ENCODE results near the gene EEF2K. TPM values are rescaled to one million over a fixed set of nuclear protein-coding genes. Genes with fewer than 3 reads are reported as not detected.

The EEF2K gene
- total RNA-seq, 2 donors from 2014 or later, result 58.2 to 75.1 TPM

DNA sequence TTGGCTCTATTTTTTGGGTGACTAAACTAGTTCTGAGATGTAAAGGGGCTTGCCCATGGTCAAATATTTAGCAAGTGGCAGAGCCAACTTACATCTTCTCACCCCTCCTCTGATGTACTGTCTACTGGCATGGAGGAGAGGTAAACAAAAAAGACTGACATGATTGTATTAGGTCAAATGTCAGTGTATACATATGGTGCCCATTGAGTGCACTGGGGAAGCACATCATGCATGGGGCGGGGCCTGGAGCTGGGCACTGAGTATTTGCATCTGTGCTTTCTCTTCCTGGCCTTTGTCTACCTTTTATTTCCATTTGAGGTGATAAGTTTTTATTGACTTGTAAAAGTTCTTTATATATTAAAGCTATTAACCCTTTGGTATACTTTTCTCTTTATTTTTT, 68.8 kb downstream of the EEF2K start:
- WGBS, result 90% methylated on average over 1 of the region's 1 CpG
- no peak for DNase-seq (ENCODE audit: low spot score)
- H3K27me3 ChIP-seq (replicated peaks; ENCODE audit: insufficient read depth), result no peaks in the 10 kb centered on the region
- H3K4me3 ChIP-seq, result no peak overlapping the region
- intact Hi-C loops (cut with DNase I), result no loop called here
- H3K27ac ChIP-seq, result no peak overlapping the region
- H3K36me3 ChIP-seq, result peaks cover 5 to 21% of the 10 kb centered on the region in 2 donors
- TF ChIP-seq, protein P1, sequence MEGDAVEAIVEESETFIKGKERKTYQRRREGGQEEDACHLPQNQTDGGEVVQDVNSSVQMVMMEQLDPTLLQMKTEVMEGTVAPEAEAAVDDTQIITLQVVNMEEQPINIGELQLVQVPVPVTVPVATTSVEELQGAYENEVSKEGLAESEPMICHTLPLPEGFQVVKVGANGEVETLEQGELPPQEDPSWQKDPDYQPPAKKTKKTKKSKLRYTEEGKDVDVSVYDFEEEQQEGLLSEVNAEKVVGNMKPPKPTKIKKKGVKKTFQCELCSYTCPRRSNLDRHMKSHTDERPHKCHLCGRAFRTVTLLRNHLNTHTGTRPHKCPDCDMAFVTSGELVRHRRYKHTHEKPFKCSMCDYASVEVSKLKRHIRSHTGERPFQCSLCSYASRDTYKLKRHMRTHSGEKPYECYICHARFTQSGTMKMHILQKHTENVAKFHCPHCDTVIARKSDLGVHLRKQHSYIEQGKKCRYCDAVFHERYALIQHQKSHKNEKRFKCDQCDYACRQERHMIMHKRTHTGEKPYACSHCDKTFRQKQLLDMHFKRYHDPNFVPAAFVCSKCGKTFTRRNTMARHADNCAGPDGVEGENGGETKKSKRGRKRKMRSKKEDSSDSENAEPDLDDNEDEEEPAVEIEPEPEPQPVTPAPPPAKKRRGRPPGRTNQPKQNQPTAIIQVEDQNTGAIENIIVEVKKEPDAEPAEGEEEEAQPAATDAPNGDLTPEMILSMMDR (IDR thresholded peaks at IDR 0.05), result no peak
- TF ChIP-seq POLR2A (IDR thresholded peaks at IDR 0.05) (no peak), POLR2AphosphoS5 (IDR thresholded peaks at IDR 0.05) (no peak)
- no peaks in the 10 kb centered on the region for H3K4me1 ChIP-seq (replicated peaks)
- no peaks in the 10 kb centered on the region for H3K9me3 ChIP-seq

DNA sequence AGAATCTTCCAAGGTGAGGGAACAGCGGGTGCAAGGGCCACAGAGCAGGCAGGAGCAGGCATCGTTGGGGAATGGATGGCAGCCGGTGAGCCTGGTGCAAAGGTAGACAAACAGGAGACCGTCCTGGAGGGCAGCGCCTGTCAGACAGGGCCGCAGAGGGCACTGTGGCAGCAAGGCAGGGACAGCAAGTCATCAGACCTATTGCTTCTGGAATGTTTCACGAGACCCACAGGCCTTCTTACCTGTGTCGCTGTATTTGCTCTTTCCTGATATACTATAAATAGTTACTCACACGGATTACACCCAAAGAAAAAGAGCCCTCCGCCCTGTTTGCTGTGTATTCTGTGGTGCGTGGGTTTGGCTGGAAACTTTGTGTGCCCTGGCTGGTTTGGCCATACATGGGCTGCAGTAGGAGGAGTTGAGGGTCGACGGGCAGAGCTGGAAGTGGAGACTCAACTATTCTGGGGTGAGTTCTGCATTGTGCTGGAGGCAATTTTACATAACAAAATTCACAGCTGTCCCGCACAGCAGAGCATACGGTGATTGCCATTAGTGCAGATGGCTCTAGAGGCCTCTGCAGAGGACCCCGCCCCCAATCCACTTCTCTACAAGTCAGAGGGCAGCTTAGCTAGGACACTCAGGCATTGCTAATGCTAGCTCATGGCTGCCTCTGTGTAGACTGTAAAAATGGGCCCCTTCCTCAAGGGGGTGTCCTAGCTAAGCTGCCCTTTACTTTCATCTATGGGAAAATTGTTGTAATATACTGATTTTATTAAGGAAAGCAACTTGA, 72.6 kb downstream of the EEF2K start:
- H3K36me3 ChIP-seq, result peaks cover 12 to 19% of the 10 kb centered on the region in 2 donors
- TF ChIP-seq, protein P1 (IDR thresholded peaks at IDR 0.05), result no peak
- TF ChIP-seq POLR2AphosphoS5 (IDR thresholded peaks at IDR 0.05), result no peak
- no peak for TF ChIP-seq POLR2A (IDR thresholded peaks at IDR 0.05)
- 66% methylated on average over 16 of the region's 16 CpGs for WGBS
- no peaks in the 10 kb centered on the region for H3K27me3 ChIP-seq (replicated peaks; ENCODE audit: insufficient read depth)
- no peaks in the 10 kb centered on the region for H3K9me3 ChIP-seq
- H3K4me3 ChIP-seq, result no peak overlapping the region
- H3K4me1 ChIP-seq (replicated peaks), result no peaks in the 10 kb centered on the region
- no peak for DNase-seq (ENCODE audit: low spot score)
- intact Hi-C loops (cut with DNase I), result no loop called here
- no peak overlapping the region for H3K27ac ChIP-seq

DNA sequence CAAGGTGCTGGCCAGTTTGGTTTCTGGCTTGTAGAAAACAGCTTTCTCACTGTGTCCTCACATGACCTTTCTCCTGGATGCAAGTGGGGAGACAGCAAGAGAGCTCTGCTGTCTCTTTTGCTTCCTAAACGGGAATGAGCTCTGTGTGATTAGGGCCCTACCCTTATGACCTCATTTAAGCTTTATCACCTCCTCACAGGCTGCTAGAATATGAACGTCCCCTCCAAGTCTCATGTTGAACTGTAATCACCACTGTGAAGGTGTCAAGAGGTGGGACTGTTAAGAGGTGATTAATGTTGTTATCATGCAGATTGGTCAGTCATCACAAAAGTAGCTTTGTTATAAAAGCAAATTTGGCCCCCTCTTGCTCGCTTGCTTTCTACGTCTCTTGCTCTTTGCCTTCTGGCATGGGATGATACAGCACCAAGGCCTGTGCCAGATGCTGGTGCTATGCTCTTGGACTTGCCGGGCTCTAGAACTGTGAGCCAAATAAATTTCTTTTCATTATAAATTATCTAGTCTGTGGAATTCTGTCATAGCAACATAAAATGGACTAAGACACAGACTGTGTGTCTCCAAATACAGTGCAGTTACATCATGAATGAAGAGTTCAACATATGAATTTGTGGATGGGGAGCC, 76.3 kb downstream of the EEF2K start:
- intact Hi-C loops (cut with DNase I), result no loop called here
- Histone ChIP-seq H3K9me3 (no peaks in the 10 kb centered on the region), H3K4me3 (no peak overlapping the region), H3K27ac (no peak overlapping the region), H3K36me3 (peaks cover 12 to 25% of the 10 kb centered on the region in 2 donors), H3K27me3 (replicated peaks; ENCODE audit: insufficient read depth) (no peaks in the 10 kb centered on the region), H3K4me1 (replicated peaks) (no peaks in the 10 kb centered on the region)
- TF ChIP-seq, protein P1 (IDR thresholded peaks at IDR 0.05), result no peak
- TF ChIP-seq POLR2A (IDR thresholded peaks at IDR 0.05) (no peak), POLR2AphosphoS5 (IDR thresholded peaks at IDR 0.05) (no peak)
- WGBS, result 76% methylated on average over 5 of the region's 5 CpGs
- DNase-seq (ENCODE audit: low spot score), result no peak

DNA sequence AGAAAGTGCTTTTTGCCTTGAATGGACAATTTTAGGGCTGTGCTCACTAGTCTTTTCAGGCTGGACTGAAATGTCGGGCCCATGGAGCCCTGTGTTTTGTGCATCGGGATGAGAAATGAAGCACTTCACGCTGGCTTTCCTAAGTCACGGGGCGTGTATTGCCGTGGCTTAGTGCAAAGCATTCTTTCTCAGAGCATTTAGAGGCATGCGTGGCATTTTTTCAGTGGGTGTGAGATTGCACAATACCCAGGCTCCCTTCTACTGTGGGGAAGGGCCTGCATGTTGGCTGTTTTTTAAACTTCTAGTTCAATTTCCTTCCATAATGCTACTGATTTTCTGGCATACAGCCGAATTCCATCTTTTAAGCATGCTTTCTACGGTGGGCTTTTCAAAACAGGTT, 78.6 kb downstream of the EEF2K start:
- Histone ChIP-seq H3K36me3 (peaks cover 8 to 15% of the 10 kb centered on the region in 2 donors), H3K27ac (no peak overlapping the region), H3K27me3 (replicated peaks; ENCODE audit: insufficient read depth) (no peaks in the 10 kb centered on the region), H3K9me3 (no peaks in the 10 kb centered on the region), H3K4me1 (replicated peaks) (no peaks in the 10 kb centered on the region), H3K4me3 (no peak overlapping the region)
- WGBS, result 72% methylated on average over 9 of the region's 9 CpGs
- TF ChIP-seq POLR2A (IDR thresholded peaks at IDR 0.05) (no peak), POLR2AphosphoS5 (IDR thresholded peaks at IDR 0.05) (no peak)
- TF ChIP-seq, protein P1 (IDR thresholded peaks at IDR 0.05), result no peak
- intact Hi-C loops (cut with DNase I), result no loop called here
- DNase-seq (ENCODE audit: low spot score), result no peak

Measured in prostate gland (tissue), 2 donors.